ENCODE data around the gene VSTM2L.

DNA sequence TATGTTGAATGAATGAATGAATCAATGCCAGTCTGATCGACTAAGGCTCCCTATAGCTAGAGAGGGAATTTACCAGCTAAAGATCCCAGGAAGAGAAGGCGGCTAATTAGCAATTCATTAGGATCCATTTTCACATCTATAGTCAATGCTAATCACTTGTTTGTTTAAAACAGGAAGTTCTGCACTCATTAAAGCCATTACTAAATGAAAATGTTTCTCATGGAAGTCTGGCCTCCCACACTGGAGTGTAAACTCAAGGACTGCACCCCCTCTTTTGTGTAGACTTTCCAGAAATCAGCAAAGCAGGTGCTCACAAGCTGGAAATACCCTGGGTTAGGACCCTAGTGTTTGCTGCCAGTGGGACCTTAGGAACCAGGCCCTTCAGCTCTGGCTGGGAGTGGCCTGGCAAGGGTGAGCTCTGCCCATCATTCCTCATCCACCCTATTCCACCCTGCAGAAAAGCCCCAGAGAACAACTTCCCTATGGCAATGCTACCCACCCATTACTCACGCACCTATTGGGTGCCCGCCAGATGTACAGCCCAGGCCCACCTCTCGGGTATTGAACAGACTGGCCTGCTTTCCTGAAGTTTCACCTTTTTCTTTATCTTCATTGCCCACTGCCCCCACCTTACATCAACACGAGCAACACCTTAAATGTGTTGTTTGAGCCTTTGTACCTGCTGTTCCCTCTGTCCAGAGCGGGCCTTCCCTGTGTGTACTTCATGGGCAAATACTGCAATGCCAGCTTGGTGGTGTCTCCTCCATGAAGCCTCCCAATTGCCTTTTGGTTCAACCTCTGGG, 69.5 kb downstream of the VSTM2L start:
- TF ChIP-seq, protein P1, sequence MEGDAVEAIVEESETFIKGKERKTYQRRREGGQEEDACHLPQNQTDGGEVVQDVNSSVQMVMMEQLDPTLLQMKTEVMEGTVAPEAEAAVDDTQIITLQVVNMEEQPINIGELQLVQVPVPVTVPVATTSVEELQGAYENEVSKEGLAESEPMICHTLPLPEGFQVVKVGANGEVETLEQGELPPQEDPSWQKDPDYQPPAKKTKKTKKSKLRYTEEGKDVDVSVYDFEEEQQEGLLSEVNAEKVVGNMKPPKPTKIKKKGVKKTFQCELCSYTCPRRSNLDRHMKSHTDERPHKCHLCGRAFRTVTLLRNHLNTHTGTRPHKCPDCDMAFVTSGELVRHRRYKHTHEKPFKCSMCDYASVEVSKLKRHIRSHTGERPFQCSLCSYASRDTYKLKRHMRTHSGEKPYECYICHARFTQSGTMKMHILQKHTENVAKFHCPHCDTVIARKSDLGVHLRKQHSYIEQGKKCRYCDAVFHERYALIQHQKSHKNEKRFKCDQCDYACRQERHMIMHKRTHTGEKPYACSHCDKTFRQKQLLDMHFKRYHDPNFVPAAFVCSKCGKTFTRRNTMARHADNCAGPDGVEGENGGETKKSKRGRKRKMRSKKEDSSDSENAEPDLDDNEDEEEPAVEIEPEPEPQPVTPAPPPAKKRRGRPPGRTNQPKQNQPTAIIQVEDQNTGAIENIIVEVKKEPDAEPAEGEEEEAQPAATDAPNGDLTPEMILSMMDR (optimal IDR thresholded peaks at IDR 0.05 in 1 of 3, IDR thresholded peaks at IDR 0.05 in 1 of 3, conservative IDR thresholded peaks at IDR 0.05 in 1 of 3; ENCODE audit: extremely low read depth in 1 of 3, insufficient read depth in 2 of 3, low read length in 3 of 3), result no peak
- TF ChIP-seq EZH2 (IDR thresholded peaks at IDR 0.05; ENCODE audit: low read length), result no peak
